Karpas-422 (cell line): ENCODE data around the gene FTHL17. TPM values are rescaled to one million over a fixed set of nuclear protein-coding genes. Genes with fewer than 3 reads are reported as not detected.

Source experiments
- DNase-seq: peaks from one replicate; pipeline ENCODE4 v3.0.0-alpha.2; 2015
- H2AFZ ChIP-seq: fragments of 200-600 bp; sonication (generic); 2 replicates; pipeline ENCODE4 v1.6.1; 2014; ENCODE audit warnings: antibody characterized with exemption, low read length, mixed read lengths
- H3K27ac ChIP-seq: fragments of 200-600 bp; sonication (generic); 2 replicates; pipeline ENCODE4 v1.5.1; 2014; ENCODE audit warnings: mild to moderate bottlenecking, low read length, moderate library complexity
- H3K27me3 ChIP-seq: fragments of 200-600 bp; sonication (generic); 2 replicates; pipeline ENCODE4 v1.6.1; 2014; ENCODE audit warnings: low read length, mixed read lengths
- H3K36me3 ChIP-seq: fragments of 200-600 bp; sonication (generic); 2 replicates; pipeline ENCODE4 v1.6.1; 2014; ENCODE audit warnings: low read length, mixed read lengths; ENCODE audit not compliant: insufficient read depth
- H3K4me1 ChIP-seq: fragments of 200-600 bp; sonication (generic); 2 replicates; pipeline ENCODE4 v1.6.1; 2014; ENCODE audit warnings: mild to moderate bottlenecking, low read length, mixed read lengths
- H3K4me2 ChIP-seq: fragments of 200-600 bp; sonication (generic); 2 replicates; pipeline ENCODE4 v1.6.1; 2014; ENCODE audit warnings: low read length, low read depth, mild to moderate bottlenecking; ENCODE audit not compliant: poor library complexity, severe bottlenecking
- H3K4me3 ChIP-seq: fragments of 200-600 bp; sonication (generic); 2 replicates; pipeline ENCODE4 v1.5.1; 2014; ENCODE audit warnings: mild to moderate bottlenecking, antibody characterized with exemption, low read length, mixed read lengths
- H3K79me2 ChIP-seq: fragments of 200-600 bp; sonication (generic); 2 replicates; pipeline ENCODE4 v1.6.1; 2014; ENCODE audit warnings: mild to moderate bottlenecking, low read length, mixed read lengths
- H3K9ac ChIP-seq: fragments of 200-600 bp; sonication (generic); 2 replicates; pipeline ENCODE4 v1.6.0; 2014; ENCODE audit warnings: low read length
- H3K9me2 ChIP-seq: fragments of 200-600 bp; sonication (generic), shearing (Covaris generic); replicated peaks from 2 replicates; pipeline ENCODE4 v1.6.0; 2014; ENCODE audit warnings: mild to moderate bottlenecking, low read length, moderate library complexity; ENCODE audit not compliant: insufficient read depth
- H3K9me3 ChIP-seq: fragments of 300-700, 200-600 bp; sonication (generic); 2 replicates; pipeline ENCODE4 v1.6.1; 2014; ENCODE audit warnings: low read length, mixed read lengths
- H4K20me1 ChIP-seq: fragments of 200-600 bp; sonication (generic); 2 replicates; pipeline ENCODE4 v1.6.1; 2014; ENCODE audit warnings: mild to moderate bottlenecking, antibody characterized with exemption, low read length, low read depth; ENCODE audit not compliant: insufficient read depth
- total RNA-seq: library from RNA; depleted of rRNA; stranded (reverse); fragments of >200 nt; shearing (Covaris generic); gene quantifications from 2 replicates; pipeline ENCODE4 v1.2.3, GENCODE V29; 2014; ENCODE audit warnings: low replicate concordance; rRNA removed

FTHL17 gene
- total RNA-seq, 1 experiment from 2014 or later: not detected

GRCh38 chrX:31036895-31037294 is 34.9 kb downstream of the FTHL17 start:
- H4K20me1 ChIP-seq: no peaks in the 10 kb centered on the region
- no peak overlapping the region for H3K4me2 ChIP-seq
- H3K27me3 ChIP-seq: no peaks in the 10 kb centered on the region
- H3K27ac ChIP-seq: no peak overlapping the region
- H3K4me1 ChIP-seq: no peaks in the 10 kb centered on the region
- no peak overlapping the region for H3K4me3 ChIP-seq
- no peak overlapping the region for H2AFZ ChIP-seq
- no peaks in the 10 kb centered on the region for H3K79me2 ChIP-seq
- no peak overlapping the region for H3K9ac ChIP-seq
- no peaks in the 10 kb centered on the region for H3K9me3 ChIP-seq
- DNase-seq: peak; percentile 65
- no peaks in the 10 kb centered on the region for H3K9me2 ChIP-seq
- H3K36me3 ChIP-seq: no peaks in the 10 kb centered on the region

- no peaks in the 10 kb centered on the region for H3K9me3 ChIP-seq
- no peaks in the 10 kb centered on the region for H3K9me2 ChIP-seq
- H3K27me3 ChIP-seq: no peaks in the 10 kb centered on the region
- no peaks in the 10 kb centered on the region for H3K36me3 ChIP-seq
- H3K4me2 ChIP-seq: no peak overlapping the region
- H3K4me3 ChIP-seq: no peak overlapping the region
- H2AFZ ChIP-seq: no peak overlapping the region
- no peaks in the 10 kb centered on the region for H4K20me1 ChIP-seq
- H3K9ac ChIP-seq: no peak overlapping the region
- H3K27ac ChIP-seq: no peak overlapping the region
- no peaks in the 10 kb centered on the region for H3K79me2 ChIP-seq
- no peaks in the 10 kb centered on the region for H3K4me1 ChIP-seq
- no peak for DNase-seq
Measured at GRCh38 chrX:31027351-31027750, 44.5 kb downstream of the FTHL17 start.

- H3K27me3 ChIP-seq: no peaks in the 10 kb centered on the region
Measured at GRCh38 chrX:31024866-31025265, 47.0 kb downstream of the FTHL17 start.

GRCh38 chrX:31021537-31021936 is 50.3 kb downstream of the FTHL17 start:
- Histone ChIP-seq H3K27me3 (no peaks in the 10 kb centered on the region), H3K4me1 (no peaks in the 10 kb centered on the region), H3K79me2 (no peaks in the 10 kb centered on the region), H3K9me3 (no peaks in the 10 kb centered on the region), H3K9ac (no peak overlapping the region), H3K4me3 (no peak overlapping the region), H2AFZ (no peak overlapping the region), H3K36me3 (no peaks in the 10 kb centered on the region), H3K27ac (no peak overlapping the region), H3K4me2 (no peak overlapping the region), H4K20me1 (no peaks in the 10 kb centered on the region), H3K9me2 (no peaks in the 10 kb centered on the region)
- DNase-seq: no peak

More at GRCh38 chrX:31024866-31025265, 47.0 kb downstream of the FTHL17 start:
- H3K9me2 ChIP-seq: no peaks in the 10 kb centered on the region
- H3K79me2 ChIP-seq: no peaks in the 10 kb centered on the region
- no peak overlapping the region for H2AFZ ChIP-seq
- no peak overlapping the region for H3K4me2 ChIP-seq
- no peak overlapping the region for H3K9ac ChIP-seq
- H4K20me1 ChIP-seq: no peaks in the 10 kb centered on the region
- no peaks in the 10 kb centered on the region for H3K36me3 ChIP-seq
- no peaks in the 10 kb centered on the region for H3K9me3 ChIP-seq
- no peaks in the 10 kb centered on the region for H3K4me1 ChIP-seq
- H3K27ac ChIP-seq: no peak overlapping the region
- DNase-seq: no peak
- no peak overlapping the region for H3K4me3 ChIP-seq

Other genes with a start within 250 kb of the FTHL17 start
- 11.7 and 25.7 TPM in 2 replicates for gene TAB3, start 182.8 kb downstream of the FTHL17 start, total RNA-seq